H4 (cell line): ENCODE data around the gene C17orf75. TPM values are rescaled to one million over a fixed set of nuclear protein-coding genes. Genes with fewer than 3 reads are reported as not detected.
"Not testable (repeated sequence)": the region's sequence is repeated elsewhere in the genome, so short reads cannot be mapped to it uniquely, and the experiment has no call there.

Experiments used
- DNase-seq: peaks from one replicate; pipeline ENCODE4 v3.0.0-alpha.2; 2015; ENCODE audit warnings: low spot score
- total RNA-seq: library from RNA; depleted of rRNA; stranded (reverse); fragments of >200 nt; shearing (Covaris generic); gene quantifications from 2 replicates; pipeline ENCODE4 v1.2.3, GENCODE V29; 2014

C17orf75 gene
- total RNA-seq, 1 experiment from 2014 or later: 24.9 TPM

DNA sequence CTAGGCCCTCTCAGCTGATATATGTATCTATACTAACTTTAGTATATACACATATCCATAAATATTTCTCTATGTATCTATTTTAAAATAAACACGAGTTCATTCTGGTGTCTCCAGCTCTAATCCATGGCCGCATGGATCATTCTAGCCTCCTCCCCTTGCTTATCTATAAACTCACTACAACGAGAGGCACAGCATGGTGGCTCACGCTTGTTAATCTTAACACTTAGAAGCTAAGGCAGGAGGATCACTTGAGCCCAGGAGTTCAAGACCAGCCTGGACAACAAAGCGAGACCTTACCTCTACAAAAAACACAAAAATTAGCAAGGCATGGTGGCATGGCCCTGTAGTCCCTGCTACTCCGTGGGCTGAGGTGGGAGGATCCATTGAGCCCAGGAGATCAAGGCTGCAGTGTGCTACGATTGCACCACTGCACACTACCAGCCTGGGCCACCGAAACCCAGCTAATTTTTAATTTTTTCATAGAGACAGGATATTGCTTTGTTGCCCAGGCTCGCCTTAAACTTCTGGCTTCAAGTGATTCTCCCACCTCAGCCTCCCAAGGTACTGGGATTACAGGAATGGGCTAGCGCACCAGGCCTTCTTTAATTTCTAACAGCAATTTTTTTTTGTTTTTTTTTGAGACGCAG, 4.1 kb upstream of the C17orf75 start:
- DNase-seq: no peak

DNA sequence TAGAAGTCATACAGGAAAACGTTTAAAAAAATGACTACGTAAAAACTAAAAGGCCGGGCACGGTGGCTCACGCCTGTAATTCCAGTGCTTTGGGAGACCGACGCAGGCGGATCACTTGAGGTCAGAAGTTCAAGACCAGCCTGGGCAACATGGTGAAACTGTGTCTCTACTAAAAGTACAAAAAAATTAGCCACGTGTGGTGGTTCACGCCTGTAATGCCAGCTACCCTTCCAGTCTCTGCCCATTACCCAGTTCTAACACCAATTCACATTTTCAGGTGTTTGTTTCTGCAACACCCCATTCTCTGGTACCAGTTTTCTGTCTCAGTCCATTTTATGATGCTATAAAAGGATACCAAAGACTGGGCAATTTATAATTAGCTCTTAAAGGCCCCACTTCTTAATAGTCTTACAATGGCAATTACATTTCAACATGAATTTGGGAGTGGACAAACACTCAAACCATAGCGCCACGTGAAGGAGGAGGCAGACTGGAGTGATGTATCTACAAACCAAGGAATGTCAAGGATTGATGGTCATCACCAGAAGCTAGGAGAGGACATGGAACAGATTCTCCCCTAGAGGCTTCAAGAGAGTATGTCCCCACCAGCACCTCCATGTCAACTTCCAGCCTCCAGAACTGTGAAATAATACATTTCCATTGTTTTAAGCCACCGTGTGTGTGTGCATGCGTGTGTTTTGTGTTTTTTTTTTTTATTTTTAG, 791 bp upstream of the C17orf75 start:
- DNase-seq: no peak

DNA sequence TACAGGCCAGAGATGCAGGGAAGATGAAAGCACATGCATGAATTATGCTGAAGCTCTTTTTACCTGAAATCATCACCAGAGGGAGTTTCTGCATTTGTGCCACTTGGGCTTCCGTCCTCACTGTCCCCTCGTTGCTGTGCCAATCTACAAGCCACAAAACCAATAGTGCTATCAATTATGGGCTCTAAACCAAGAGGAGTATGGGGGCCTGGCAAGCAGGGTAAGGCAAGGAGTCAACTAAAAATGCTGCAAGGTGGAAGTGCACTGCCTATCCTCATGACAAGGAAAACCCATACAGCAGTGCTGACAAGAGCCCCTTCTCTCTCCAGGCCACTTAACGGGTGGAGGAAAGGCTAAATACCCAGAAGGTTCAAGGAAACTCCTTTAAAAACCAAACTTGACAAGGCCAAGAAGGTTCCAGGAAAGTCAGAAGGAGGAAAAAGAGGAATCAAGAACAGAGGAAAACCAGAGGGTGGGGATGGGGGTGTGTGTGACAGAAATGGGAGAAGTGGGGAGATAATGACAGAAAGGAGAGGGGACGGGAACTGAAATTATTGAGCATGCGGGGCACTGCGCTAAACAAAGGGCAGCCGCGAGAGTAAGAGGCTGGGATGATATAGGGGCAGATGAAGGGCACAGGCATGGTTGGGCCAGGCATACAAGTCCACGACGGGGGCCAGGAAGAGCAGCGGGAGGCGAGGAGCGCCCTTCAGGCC, 674 bp downstream of the C17orf75 start:
- no peak for DNase-seq

DNA sequence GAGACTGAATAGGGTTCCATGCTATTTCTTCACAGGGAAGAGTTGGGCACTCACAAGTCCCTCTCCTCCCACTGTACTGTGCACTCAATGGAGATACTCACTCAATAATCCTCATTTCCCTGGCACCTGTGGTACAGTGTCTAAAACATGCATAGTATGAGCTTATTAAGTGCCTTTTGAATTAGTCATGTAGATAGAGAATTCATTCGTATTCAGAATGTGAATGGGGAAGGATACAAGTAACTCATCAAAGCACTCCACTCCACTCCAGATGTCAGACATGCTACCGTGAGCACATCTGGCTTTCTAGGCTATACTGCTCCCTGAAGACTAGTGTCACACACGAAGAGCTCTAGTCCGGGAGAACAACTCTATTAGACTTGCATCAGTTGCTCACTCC, 6.3 kb downstream of the C17orf75 start:
- DNase-seq: no peak

DNA sequence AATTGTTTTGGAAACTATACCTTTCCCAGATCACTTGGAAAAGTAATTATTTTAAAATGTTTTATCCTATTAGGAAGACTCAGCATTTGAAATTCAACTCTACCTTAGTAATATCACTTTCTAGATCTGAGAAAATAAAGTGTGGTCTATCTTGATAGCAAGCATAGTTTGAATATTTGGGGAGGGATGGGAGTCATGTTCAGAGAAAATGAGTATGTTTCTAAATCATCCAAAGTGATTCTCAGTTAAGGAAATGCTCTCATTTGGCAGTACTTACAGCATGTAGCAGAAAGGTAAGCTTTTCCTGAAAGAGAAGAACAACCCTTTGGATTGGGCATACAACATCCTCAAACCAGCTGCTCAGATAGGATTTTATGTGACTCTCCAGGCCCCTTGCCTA, 6.9 kb downstream of the C17orf75 start:
- no peak for DNase-seq

DNA sequence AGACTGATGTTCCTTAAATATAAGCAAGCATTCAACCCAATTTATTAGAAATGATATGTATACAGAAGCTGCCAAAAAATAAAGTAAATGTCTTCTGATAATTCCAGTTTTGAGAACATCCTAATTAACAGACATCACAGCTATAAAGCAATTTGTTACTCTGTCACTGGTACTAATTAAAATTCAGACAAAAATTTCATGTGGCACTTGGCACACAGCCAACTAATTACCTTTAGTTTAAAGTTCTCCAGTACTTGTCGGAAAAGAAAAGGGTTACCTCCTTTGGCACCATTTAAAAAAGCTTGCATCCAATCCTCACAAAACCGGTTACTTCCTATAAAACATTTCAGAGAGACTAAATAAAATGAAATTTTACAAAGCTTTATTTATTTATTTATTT, 8.8 kb downstream of the C17orf75 start:
- DNase-seq: no peak

DNA sequence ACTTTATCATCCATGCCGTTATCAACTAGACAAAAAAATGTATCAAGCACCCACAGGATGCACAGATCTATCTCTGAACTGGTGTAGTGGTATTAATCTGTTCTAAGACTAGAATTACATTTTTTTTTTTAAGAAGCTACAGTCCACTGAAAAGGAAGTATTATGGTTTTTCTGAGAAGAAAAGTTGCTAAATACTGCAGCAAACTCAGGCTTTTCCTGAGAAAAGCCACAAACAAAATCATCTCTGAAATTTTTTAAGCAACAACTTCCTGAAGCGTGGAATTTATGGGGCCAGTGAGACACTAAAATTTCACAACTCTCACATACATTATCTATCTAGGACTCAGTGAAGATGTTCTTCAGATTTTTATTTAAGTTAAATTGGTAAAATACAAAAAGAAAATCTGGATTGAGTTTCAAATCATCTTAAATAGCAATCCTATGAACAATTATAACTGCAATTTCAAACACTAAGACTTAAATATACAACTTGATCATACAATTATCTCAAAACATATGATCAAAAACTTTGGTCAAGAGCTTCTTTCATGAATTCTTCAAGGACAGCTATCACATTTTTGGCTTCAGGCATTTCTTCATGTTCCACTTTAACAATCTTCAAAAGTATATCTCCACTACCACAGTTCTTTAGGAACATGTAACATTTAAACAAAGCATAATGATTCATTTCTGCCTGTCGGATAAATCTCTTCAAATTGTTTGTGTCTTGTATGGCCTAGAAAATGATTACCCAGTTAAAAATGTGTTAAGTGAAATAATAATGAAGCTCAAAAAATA, 10.5 kb downstream of the C17orf75 start:
- DNase-seq: no peak

DNA sequence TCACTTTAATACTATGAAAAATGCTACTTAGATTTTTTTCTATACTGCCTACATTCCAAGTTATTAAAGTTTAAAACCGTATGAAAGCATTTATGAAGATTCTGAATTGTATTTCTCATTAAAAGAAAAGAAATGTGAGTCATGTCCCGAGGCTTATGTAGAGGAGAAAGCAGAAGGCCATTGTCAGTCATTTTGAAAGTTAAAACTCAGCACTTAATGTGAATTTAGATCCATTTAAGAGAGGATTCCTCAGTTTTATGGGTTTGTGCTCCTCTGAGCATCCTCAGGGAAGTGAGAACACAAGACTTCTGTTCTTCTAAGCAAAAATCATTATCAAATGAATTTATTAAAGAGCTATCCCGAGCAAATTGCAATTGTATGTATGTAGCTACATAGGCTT, 11.8 kb downstream of the C17orf75 start:
- no peak for DNase-seq

DNA sequence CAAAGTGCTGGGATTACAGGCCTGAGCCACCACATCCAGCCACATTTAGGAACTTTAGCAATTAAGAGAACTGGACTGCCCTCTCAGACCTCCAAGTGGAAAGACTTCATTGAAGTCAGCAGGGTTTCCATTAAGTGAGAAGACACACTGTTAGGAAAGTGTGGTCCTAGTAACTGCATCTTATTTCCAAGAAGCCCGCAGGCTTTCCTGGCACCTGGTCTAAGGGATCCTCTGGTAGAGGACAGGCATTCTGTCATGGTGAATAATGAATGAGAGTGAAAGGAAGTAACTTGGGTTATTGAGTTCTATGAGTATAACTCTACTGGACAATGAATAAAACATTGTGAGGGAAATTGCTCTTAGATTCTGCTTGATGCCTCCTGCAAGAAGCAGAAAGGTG, 14.1 kb downstream of the C17orf75 start:
- DNase-seq: no peak

DNA sequence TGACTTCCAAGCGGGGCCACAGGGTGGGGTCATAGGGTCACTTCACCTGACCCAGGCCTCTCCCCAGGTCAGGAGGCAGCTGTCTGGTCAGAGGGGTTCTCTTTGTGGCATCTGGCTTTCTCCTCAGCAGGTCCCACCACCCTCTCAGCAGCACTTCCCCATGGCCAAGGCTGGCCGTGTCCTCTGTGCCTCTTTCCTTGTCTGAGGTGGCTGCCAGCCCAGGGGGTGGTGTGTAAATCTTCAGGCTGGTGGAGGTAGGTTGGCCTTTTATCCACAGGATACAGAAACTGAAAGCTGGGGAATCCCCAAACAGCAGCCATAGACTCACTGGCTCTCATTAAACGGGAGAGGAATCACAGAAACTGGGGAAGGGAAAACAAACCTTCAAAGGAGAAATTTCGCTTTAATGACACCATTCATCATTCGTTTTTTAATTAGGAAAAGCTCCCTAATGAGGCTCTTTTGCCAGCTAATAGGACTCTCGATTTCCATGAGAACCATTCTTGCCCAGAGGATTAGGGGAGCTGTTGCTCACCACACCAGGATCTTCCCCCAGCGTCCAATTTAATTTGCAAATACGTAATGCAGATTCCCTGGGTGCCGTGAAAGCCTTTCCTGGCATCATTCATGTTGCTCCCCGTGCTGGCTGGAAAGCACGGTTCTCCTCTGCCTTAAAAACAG, 18.0 kb downstream of the C17orf75 start:
- peak; percentile 17 for DNase-seq

DNA sequence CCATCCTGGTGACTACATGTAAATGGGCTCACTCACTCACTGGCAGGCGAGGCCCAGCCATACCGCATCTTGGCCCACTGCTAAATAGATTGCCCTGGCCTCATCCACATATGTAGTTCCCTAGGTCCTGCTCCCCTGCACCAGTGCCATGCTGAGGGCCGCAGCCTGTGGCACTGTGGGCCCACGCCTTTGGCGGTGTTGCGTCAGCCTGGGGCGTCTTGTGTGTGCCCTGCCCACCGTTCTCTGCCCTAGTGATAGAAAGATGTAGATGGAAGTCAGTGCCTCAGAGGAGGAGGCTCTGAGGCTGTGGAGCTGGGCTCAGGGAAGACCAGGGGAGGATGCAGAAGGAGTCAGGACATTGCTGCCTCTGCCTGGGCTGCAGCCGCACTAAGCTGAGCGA, 18.9 kb downstream of the C17orf75 start:
- DNase-seq: no peak

DNA sequence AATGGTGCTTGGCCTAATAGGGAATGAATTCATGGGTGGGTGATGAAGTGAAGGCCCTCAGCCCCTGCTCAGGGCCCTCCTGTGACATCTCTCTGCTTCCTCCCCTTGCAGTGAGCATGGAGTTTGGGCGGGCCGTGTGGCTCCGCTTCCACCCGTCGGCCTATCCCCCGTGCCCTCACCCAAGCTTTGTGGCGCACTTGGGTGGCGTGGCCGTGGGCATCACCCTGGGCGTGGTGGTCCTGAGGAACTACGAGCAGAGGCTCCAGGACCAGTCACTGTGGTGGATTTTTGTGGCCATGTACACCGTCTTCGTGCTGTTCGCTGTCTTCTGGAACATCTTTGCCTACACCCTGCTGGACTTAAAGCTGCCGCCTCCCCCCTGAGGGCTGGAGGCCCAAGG, 21.1 kb downstream of the C17orf75 start:
- no peak for DNase-seq

DNA sequence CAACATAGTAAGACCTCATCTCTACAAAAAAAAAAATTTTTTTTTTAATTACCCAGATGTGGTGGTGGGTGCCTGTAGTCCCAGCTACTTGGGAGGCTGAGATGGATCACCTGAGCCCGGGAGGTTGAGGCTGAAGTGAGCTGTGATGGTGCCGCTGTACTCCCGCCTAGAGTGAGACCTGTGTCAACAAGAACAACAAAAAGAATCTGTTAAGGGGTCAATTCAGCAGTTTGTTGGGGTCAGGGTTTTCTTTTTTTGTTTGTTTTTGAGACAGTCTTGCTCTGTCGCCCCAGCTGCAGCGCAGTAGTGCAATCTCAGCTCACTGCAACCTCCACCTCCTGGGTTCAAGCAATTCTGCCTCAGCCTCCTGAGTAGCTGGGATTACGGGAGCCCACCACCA, 21.9 kb downstream of the C17orf75 start:
- DNase-seq: not testable (repeated sequence)

DNA sequence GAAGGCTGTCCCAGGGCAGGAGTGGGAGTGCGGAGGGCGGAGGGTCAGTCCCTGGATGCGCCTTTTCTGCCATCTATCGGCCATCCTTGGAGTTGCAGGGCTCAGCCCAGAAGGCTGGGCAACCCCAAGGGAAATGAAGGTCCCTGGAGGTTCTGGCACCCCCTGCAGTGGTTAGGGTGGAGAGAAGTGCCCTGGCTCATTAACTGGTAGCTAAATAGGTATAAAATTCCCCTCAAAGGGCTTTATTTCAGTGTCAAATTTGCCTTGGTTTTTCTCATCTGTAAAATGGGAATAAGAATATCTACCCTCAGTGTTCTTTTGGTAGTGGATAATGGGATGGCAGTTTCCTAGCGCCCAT, 22.4 kb downstream of the C17orf75 start:
- peak; percentile 53 for DNase-seq

DNA sequence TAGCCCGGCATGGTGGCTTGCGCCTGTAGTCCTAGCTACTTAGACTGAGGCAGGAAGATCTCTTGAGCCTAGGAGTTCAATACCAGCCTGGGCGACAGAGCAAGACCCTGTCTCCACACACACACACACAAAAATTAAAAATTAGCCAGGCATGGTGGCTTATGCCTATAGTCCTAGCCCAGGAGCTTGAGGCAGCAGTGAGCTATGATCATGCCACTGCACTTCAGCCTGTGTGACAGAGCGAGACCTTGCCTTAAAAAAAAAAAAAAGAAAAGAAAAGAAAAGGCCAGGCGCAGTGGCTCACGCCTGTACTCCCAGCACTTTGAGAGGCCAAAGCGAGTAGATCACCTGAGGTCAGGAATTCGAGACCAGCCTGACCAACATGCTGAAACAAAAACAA, 23.9 kb downstream of the C17orf75 start:
- no peak for DNase-seq

DNA sequence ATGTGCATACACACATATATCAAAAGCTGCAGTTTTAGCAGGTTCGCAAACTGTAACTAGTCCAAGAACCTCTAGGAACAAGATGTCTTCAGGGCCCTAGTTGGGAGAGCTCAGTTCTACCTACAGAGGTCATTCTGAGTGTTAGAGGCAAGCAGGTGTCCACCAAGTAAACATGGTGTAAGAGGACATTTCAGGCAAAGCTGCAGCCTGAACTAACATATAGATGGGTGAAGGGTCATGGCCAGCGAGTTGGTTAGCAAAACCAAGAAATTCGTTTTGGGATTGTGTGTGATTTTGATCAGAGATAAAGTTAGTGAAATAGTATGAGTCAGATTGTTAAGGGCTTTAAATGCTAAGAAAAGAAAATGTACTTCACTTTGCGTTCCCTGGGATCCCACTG, 24.6 kb downstream of the C17orf75 start:
- no peak for DNase-seq

DNA sequence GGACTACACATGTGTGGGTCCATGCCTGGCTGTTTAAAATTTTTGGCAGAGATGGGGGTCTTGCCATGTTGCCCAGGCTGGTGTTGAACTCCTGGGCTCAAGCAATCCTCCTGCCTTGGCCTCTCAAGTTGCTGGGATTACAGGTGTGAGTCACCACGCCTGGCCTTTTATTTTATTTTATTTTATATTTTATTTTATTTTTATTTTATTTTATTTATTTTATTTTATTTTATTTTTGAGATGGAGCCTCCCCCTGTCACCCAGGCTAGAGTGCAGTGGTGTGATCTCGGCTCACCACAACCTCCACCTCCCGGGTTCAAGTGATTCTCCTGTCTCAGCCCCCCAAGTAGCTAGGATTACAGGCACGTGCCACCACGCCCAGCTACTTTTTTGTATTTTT, 25.3 kb downstream of the C17orf75 start:
- DNase-seq: not testable (repeated sequence)

DNA sequence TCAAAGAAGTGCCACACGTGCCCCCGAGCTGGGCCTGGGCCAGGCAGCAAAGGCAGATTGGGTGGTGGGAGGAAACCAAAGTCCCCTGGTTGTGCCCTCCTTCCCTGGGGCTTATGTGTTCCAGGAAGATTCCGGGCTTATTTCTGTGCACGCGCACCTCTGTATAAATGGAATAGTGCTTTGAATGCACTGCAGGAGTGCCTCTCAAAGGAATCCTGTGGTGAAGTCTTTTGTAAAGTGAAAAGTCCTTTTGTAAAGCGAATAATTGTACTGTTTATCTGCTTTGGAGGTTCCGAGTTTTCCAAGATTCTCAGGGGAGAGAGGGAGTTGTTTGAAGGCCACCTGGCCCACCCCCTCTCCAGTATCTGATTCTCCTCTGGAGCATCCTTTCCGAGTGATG, 26.8 kb downstream of the C17orf75 start:
- no peak for DNase-seq

DNA sequence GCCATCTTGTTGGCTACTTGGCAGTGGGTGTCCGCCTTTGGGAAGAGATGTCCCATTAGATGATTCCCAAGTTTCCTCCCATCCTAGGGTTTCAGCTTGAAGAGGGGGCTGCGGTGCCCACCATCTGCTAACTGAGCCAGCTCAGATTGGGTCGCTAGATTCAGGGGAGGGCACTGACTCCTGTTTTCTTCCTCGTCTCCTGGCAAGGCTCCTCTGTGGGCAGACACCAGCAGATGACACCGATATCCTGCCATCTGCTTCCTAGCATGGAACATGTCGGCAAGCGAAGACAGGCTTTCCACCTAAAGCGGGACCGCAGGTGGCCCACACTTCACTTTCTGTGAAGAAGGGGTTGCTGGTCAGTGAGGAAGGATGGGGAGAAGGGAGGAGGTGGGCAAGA, 27.3 kb downstream of the C17orf75 start:
- DNase-seq: no peak

DNA sequence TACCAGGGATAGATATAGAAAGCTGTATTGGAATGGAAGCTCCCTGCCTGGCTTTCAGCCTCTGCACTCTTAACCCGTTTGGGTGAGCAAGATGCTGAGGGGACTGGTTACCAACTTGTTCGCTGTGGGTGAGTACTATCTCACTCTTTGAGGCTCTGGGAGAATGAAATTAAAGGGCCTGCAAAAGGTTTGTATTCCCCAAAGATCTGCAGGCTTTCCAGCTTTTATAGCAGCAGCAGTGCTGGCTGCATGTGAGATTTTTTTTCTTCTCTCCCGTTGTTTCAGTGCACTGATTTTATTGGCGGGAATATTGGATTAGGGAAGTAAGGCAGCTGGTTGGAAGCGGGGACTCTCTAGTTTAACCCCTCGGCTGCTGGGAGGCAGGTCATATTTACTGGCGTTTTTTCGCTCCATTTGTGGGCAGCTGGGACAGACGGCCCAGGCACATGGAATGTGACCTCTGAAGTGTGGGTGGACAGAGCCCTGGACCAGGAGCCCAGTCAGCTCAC, 30.9 kb downstream of the C17orf75 start:
- DNase-seq: no peak

DNA sequence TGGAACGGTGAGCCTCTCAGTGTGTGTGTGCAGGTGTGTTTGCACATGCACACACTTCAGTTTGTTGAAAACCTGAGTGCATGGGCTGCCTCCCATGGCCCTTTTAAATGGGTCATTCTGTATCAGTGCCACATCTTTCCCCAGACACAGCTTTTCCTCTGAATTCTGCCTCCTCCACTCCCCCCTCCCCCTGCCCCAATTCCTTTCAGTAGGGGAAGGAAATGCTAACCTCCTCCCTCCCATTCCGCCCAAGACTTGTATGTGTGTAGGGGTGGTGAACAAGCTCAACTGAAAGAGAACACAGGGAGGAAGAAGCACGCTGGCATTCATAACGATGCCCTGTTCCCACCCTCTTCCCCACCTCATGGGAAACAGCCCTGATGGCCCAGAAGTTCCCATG, 34.3 kb downstream of the C17orf75 start:
- no peak for DNase-seq

DNA sequence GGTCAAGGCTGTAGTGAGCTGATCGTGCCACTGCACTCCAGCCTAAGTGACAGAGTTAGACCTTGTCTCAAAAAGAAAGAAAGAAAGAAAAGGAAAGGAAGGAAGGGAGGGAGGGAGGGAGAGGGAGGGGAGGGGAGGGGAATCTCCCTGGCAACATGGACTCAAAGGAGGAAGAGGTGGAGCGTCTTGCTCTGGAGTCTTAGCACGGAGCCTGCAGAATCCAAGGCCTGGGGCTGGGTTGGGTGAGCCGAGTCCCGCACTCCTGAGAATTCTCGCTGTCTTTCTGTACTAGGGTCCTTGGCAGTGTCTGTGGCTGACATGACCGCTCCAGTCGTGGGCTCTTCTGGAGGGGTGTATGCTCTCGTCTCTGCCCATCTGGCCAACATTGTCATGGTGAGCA, 36.9 kb downstream of the C17orf75 start:
- no peak for DNase-seq
